Measurements from ENCODE around the gene VPS16.

Gene VPS16

DNA sequence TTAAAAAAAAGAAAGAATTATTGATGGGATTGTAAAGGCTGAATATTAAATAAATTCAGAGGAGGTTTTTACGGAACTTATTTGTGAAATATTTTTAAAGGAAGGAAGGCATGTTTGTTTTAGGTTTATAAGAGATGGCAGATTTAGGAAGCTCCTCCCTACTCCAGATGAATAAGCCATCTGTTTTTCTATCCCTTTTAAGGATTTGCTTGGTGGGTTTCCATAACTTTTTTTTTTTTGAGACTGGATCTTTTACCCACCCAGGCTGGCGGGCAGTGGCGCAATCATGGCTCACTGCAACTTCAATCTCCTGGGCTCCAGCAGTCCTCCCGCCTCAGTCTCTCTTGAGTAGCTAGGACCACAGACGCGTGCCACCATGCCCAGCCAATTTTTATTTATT lies 63.1 kb downstream of the VPS16 start:
- no peak for DNase-seq

DNA sequence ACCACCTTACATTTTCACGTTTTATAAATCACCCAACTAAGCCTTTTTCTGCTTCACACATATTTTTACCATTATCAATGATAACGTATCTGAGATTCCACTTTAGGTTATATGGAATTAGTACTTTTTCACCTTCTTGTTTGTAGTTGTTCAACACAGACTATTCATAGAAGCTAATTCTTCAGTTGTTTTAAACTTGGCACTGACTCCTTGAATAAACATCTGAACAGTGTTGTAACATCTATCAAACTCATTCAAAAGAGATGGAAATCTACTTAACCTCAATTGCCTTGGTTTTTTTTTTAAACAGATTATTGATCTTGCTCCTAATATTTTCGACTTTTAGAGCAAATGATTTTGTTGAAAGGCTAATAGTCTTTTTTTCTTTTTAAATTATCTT lies 67.0 kb downstream of the VPS16 start:
- DNase-seq, result no peak

DNA sequence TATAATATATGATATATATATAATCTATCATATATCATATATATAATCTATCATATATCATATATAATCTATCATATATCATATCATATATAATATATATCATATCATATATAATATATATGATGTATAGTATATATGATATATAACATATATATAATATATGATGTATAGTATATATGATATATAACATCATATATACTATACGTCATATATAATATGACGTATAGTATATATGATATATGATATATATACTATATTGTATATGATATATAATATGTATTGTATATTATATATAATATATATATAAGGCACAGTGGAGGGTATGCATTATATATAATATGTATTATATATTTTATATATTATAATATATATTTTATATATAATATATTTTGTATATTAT lies 69.4 kb downstream of the VPS16 start:
- DNase-seq, result no peak

- DNase-seq, result no peak
Observed at GRCh38 chr20:2911200-2911599, 70.7 kb downstream of the VPS16 start.

DNA sequence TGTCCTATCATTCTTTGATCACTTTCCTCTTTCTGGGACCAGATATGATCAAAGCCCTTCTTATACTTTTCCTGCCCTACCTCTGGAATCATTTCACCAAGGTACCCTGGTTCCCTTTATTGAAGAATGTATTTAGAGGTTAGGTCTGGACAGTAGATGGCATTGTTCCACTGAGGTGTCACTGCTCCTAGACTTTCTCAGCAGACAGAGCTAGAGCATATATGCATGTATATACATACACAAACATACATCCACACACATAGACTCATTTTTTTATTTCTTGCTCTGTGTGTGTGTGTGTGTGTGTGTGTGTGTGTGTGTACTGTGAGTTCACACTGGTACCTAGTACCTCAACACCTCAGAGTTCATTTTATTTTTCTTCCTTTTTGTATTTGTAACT lies 73.6 kb downstream of the VPS16 start:
- DNase-seq, result no peak

Measured in activated CD4-positive, alpha-beta T cell treated with anti-CD3 and anti-CD28 coated beads, Interleukin-2, amount 50 U/mL, for 1 hour (primary cell).